A549 (cell line): Measurements from ENCODE around the gene TRIM71. TPM values are rescaled to one million over a fixed set of nuclear protein-coding genes. Genes with fewer than 3 reads are reported as not detected.

ENCODE experiments used
- ATAC-seq, 2 experiments: fragments of 200-7000 bp in 1 of 2; fragments of >200 bp in 1 of 2; cut with Nextera tagmentation in 1 of 2; cut with Tn5 transposase in 1 of 2; 3 replicates each; pipeline versions ENCODE4 v1.8.0 to v1.9.1; 2018 to 2020; ENCODE audit warnings: mild to moderate bottlenecking in 1 of 2, moderate library complexity in 1 of 2
- CTCF ChIA-PET: fragments of 300-600 bp; sonication (Branson Sonifier 250); formaldehyde crosslinking; extraction: SDS; loops from one replicate; lab custom pipeline; 2021; ENCODE audit warnings: antibody characterized with exemption, inconsistent platforms; lab: Yijun Ruan, JAX
- POLR2A ChIA-PET: fragments of 350-600 bp; formaldehyde crosslinking; extraction: SDS; loops from one replicate; lab custom pipeline; 2021; ENCODE audit warnings: antibody characterized with exemption, inconsistent platforms; lab: Yijun Ruan, JAX
- DNase-seq, 2 experiments: peaks; one replicate each; pipeline versions ENCODE4 v3.0.0 to v3.0.0-alpha.2; 2011 to 2016; ENCODE audit warnings: low read depth in 1 of 2, low spot score in 1 of 2
- FAIRE-seq: peaks from 2 replicates; lab custom pipeline; 2011; peaks lifted over from hg19 to GRCh38; lab: Jason Lieb, UNC
- H3K27ac ChIP-seq, 2 experiments: fragments of >200 bp; sonication (Bioruptor Twin); formaldehyde crosslinking; 3 replicates each; pipeline ENCODE4 v1.5.1; 2016 to 2017
- H3K4me1 ChIP-seq: fragments of >200 bp; sonication (Bioruptor Twin); formaldehyde crosslinking; 3 replicates; pipeline ENCODE4 v1.6.1; 2016
- H3K4me2 ChIP-seq: fragments of >200 bp; sonication (Bioruptor Twin); formaldehyde crosslinking; 3 replicates; pipeline ENCODE4 v1.6.1; 2016
- H3K4me3 ChIP-seq: fragments of >200 bp; sonication (Bioruptor Twin); formaldehyde crosslinking; 3 replicates; pipeline ENCODE4 v1.5.1; 2016
- H3K9me3 ChIP-seq: fragments of >200 bp; sonication (Bioruptor Twin); formaldehyde crosslinking; 3 replicates; pipeline ENCODE4 v1.6.1; 2016
- CBX8 ChIP-seq: fragments of 200-600 bp; sonication (generic); IDR thresholded peaks from 2 replicates; pipeline ENCODE4 v1.6.1; 2016
- CEBPB ChIP-seq, 2 experiments: fragments of >200 bp in 1 of 2; sonication (Bioruptor Twin) in 1 of 2; formaldehyde crosslinking in 1 of 2; IDR thresholded peaks; 2 replicates each; pipeline ENCODE4 v1.6.1; 2012 to 2016
- EHMT2 ChIP-seq: fragments of 200-600 bp; sonication (generic); IDR thresholded peaks from 2 replicates; pipeline ENCODE4 v1.6.1; 2016; ENCODE audit warnings: antibody characterized with exemption, low read depth, mild to moderate bottlenecking, moderate library complexity
- EP300 ChIP-seq, 2 experiments: fragments of >200 bp; sonication (Bioruptor Twin); formaldehyde crosslinking; IDR thresholded peaks; 2 replicates in 1 of 2; 3 replicates in 1 of 2; pipeline ENCODE4 v1.6.1; 2016 to 2017
- FOXS1 ChIP-seq: fragments of 250-450 bp; sonication (Bioruptor Pico); IDR thresholded peaks from 2 replicates; pipeline ENCODE4 v1.5.0; 2020; ENCODE audit warnings: mild to moderate bottlenecking, moderate library complexity
- HOXA7 ChIP-seq: fragments of 250-450 bp; sonication (Bioruptor Pico); IDR thresholded peaks from 2 replicates; pipeline ENCODE4 v1.5.0; 2020; ENCODE audit warnings: mild to moderate bottlenecking, moderate library complexity
- HOXB13 ChIP-seq: fragments of 250-450 bp; sonication (Bioruptor Pico); IDR thresholded peaks from 2 replicates; pipeline ENCODE4 v1.5.0; 2020; ENCODE audit warnings: low read depth, mild to moderate bottlenecking, moderate library complexity
- JUN ChIP-seq, 2 experiments: fragments of >200 bp; sonication (Bioruptor Twin); formaldehyde crosslinking; IDR thresholded peaks; 2 replicates in 1 of 2; 3 replicates in 1 of 2; pipeline ENCODE4 v1.6.1; 2016 to 2017
- KDM1A ChIP-seq: fragments of 200-600 bp; sonication (generic); IDR thresholded peaks from 2 replicates; pipeline ENCODE4 v1.6.1; 2016; ENCODE audit warnings: low read depth, mild to moderate bottlenecking
- KDM5A ChIP-seq: fragments of 200-600 bp; sonication (generic); IDR thresholded peaks from 2 replicates; pipeline ENCODE4 v1.6.1; 2016; ENCODE audit warnings: antibody characterized with exemption, mild to moderate bottlenecking
- MYC ChIP-seq: IDR thresholded peaks from 2 replicates; pipeline ENCODE4 v1.6.1; 2012; ENCODE audit warnings: mild to moderate bottlenecking, inconsistent platforms, low read length, improper control_type of control experiment, borderline replicate concordance
- NFE2L2 ChIP-seq: fragments of 150-350 bp; conservative IDR thresholded peaks from 2 replicates; pipeline ENCODE4 v1.6.1; 2014; ENCODE audit warnings: low read length
- POLR2AphosphoS2 ChIP-seq: conservative IDR thresholded peaks from 2 replicates; pipeline ENCODE4 v1.6.1; 2012; ENCODE audit warnings: low read length, improper control_type of control experiment, inconsistent platforms
- RFX5 ChIP-seq: fragments of 450-650 bp; IDR thresholded peaks from 2 replicates; pipeline ENCODE4 v1.7.1; 2014; ENCODE audit warnings: antibody characterized with exemption, mild to moderate bottlenecking, moderate library complexity
- SMC3 ChIP-seq: fragments of >200 bp; sonication (Bioruptor Twin); formaldehyde crosslinking; IDR thresholded peaks from 3 replicates; pipeline ENCODE4 v1.6.1; 2018; ENCODE audit warnings: inconsistent platforms
- WGBS: methylation state at CpG from one replicate; pipeline ENCODE4 v1.1.6; 2017; ENCODE audit errors: missing lambda C conversion rate; 5-methylcytosine and 5-hydroxymethylcytosine counted together
- polyA plus RNA-seq, 4 experiments: library from polyadenylated mRNA; depleted of rRNA in 3 of 4; stranded (reverse); fragments of >200 nt; fragmentation: RNase III in 1 of 4; extraction: RNeasy Plus Mini Kit Qiagen cat#74134 plus additional on column Dnase treatment in 1 of 4; gene quantifications; 2 replicates in 3 of 4; 3 replicates in 1 of 4; pipeline ENCODE4 v1.2.3, GENCODE V29; 2011 to 2017
- TF ChIP-seq, protein P1 (sequence below): IDR thresholded peaks from 2 replicates; pipeline ENCODE4 v1.6.1; 2012
- TF ChIP-seq, protein P2 (sequence below): fragments of 150-350 bp; IDR thresholded peaks from 2 replicates; pipeline ENCODE4 v1.6.1; 2014; ENCODE audit warnings: low read depth, mild to moderate bottlenecking, low read length
- TF ChIP-seq, protein P3 (sequence below): fragments of >200 bp; sonication (Bioruptor Twin); formaldehyde crosslinking; IDR thresholded peaks from 3 replicates; pipeline ENCODE4 v1.6.1; 2016
- TF ChIP-seq, protein P4 (sequence below): fragments of >200 bp; sonication (Bioruptor Twin); formaldehyde crosslinking; IDR thresholded peaks from 3 replicates; pipeline ENCODE4 v1.5.1; 2016
- TF ChIP-seq, protein P5 (sequence below): IDR thresholded peaks from 2 replicates; pipeline ENCODE4 v1.6.1; 2012; ENCODE audit warnings: low read depth, borderline replicate concordance

TRIM71 gene
- polyA plus RNA-seq, 2 of the 4 experiments (the other 2 are of a cell fraction), result 0.01 TPM; not detected in 1

DNA sequence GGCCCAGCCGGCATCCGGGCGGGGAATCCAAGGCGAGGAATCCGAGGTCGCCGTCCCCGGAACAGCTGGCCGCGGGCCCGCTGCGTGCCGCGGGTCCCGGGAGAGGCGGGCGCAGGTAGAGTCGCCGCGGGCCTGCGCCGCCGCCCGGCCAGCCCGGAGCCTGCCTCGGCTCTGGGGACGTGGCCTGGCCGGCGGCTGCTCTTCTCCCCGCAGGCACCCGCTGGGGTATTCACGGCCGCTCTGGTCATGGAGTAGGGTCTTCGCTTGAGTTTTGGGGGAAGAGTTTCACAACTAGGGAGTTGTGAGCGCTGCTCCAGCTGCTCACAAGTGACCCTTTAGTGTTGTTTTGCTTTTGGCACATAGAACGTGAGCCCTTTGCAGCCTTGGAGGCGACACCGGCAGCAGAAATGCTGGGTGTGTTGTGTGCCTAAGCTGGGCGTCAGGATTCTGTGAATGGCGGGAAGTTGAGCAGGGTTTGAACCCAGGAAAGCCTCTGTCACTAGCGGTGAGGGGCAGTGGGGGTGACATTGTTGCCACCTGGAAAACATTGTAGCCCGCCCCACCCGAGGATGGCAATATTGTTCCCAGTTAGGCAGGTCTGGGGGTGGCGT, 4.0 kb downstream of the TRIM71 start:
- 74% methylated on average over 22 of the region's 44 CpGs for WGBS
- Histone ChIP-seq H3K4me1 (peaks cover 20% of the 10 kb centered on the region), H3K27ac (no peak overlapping the region), H3K9me3 (no peaks in the 10 kb centered on the region), H3K4me3 (no peak overlapping the region), H3K4me2 (no peak overlapping the region)
- TF ChIP-seq HOXA7 (CRISPR knock-in tag), result no peak
- TF ChIP-seq SMC3, result no peak
- TF ChIP-seq, protein P1, sequence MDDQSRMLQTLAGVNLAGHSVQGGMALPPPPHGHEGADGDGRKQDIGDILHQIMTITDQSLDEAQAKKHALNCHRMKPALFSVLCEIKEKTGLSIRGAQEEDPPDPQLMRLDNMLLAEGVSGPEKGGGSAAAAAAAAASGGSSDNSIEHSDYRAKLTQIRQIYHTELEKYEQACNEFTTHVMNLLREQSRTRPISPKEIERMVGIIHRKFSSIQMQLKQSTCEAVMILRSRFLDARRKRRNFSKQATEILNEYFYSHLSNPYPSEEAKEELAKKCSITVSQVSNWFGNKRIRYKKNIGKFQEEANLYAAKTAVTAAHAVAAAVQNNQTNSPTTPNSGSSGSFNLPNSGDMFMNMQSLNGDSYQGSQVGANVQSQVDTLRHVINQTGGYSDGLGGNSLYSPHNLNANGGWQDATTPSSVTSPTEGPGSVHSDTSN, result no peak
- TF ChIP-seq, protein P2, sequence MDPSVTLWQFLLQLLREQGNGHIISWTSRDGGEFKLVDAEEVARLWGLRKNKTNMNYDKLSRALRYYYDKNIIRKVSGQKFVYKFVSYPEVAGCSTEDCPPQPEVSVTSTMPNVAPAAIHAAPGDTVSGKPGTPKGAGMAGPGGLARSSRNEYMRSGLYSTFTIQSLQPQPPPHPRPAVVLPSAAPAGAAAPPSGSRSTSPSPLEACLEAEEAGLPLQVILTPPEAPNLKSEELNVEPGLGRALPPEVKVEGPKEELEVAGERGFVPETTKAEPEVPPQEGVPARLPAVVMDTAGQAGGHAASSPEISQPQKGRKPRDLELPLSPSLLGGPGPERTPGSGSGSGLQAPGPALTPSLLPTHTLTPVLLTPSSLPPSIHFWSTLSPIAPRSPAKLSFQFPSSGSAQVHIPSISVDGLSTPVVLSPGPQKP, result no peak
- TF ChIP-seq MYC, result no peak
- TF ChIP-seq, protein P3, sequence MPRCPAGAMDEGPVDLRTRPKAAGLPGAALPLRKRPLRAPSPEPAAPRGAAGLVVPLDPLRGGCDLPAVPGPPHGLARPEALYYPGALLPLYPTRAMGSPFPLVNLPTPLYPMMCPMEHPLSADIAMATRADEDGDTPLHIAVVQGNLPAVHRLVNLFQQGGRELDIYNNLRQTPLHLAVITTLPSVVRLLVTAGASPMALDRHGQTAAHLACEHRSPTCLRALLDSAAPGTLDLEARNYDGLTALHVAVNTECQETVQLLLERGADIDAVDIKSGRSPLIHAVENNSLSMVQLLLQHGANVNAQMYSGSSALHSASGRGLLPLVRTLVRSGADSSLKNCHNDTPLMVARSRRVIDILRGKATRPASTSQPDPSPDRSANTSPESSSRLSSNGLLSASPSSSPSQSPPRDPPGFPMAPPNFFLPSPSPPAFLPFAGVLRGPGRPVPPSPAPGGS, result no peak
- no peak for TF ChIP-seq KDM5A
- no peak for TF ChIP-seq NFE2L2
- TF ChIP-seq, protein P4, sequence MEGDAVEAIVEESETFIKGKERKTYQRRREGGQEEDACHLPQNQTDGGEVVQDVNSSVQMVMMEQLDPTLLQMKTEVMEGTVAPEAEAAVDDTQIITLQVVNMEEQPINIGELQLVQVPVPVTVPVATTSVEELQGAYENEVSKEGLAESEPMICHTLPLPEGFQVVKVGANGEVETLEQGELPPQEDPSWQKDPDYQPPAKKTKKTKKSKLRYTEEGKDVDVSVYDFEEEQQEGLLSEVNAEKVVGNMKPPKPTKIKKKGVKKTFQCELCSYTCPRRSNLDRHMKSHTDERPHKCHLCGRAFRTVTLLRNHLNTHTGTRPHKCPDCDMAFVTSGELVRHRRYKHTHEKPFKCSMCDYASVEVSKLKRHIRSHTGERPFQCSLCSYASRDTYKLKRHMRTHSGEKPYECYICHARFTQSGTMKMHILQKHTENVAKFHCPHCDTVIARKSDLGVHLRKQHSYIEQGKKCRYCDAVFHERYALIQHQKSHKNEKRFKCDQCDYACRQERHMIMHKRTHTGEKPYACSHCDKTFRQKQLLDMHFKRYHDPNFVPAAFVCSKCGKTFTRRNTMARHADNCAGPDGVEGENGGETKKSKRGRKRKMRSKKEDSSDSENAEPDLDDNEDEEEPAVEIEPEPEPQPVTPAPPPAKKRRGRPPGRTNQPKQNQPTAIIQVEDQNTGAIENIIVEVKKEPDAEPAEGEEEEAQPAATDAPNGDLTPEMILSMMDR, result no peak
- TF ChIP-seq KDM1A, result no peak
- TF ChIP-seq EP300 (IDR thresholded peaks at IDR 0.05), result no peak
- TF ChIP-seq, protein P5, sequence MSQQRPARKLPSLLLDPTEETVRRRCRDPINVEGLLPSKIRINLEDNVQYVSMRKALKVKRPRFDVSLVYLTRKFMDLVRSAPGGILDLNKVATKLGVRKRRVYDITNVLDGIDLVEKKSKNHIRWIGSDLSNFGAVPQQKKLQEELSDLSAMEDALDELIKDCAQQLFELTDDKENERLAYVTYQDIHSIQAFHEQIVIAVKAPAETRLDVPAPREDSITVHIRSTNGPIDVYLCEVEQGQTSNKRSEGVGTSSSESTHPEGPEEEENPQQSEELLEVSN, result no peak
- no peak for TF ChIP-seq RFX5
- TF ChIP-seq HOXB13 (CRISPR knock-in tag), result no peak
- TF ChIP-seq FOXS1 (CRISPR knock-in tag), result no peak
- TF ChIP-seq EHMT2, result no peak
- TF ChIP-seq POLR2AphosphoS2, result no peak
- TF ChIP-seq JUN (IDR thresholded peaks at IDR 0.05), result no peak
- TF ChIP-seq CEBPB (IDR thresholded peaks at IDR 0.05), result no peak
- no peak for TF ChIP-seq CBX8
- ChIA-PET POLR2A (interaction anchor here (1.0 kb wide), 1 partner anchor 11 kb away, joined by 3 read pairs; no protein-coding TSS in a partner anchor), CTCF (interaction anchor here (1.6 to 1.8 kb wide), 2 partner anchors 8 to 9 kb away, joined by 3 to 6 read pairs; no protein-coding TSS in a partner anchor)
- DNase-seq, result no peak
- ATAC-seq, result no peak
- FAIRE-seq, result no peak
